Skeletal muscle satellite cell (primary cell): ENCODE results near the gene BIRC6.
A peak's percentile ranks its signal among the peaks of the same experiment; 100 is the strongest.

Experiments
- H3K27me3 ChIP-seq: 2 replicates; pipeline ENCODE4 v1.7.0; 2013; ENCODE audit warnings: low read length; ENCODE audit not compliant: control insufficient read depth, insufficient read depth
- H3K36me3 ChIP-seq: 2 replicates; pipeline ENCODE4 v1.7.0; 2013; ENCODE audit warnings: mild to moderate bottlenecking, control low read depth, low read length; ENCODE audit not compliant: insufficient read depth
- H3K4me1 ChIP-seq: 2 replicates; pipeline ENCODE4 v1.7.0; 2013; ENCODE audit warnings: low read length; ENCODE audit not compliant: control insufficient read depth, insufficient read depth
- H3K4me2 ChIP-seq: 2 replicates; pipeline ENCODE4 v1.7.0; 2013; ENCODE audit warnings: mild to moderate bottlenecking, low read length
- H3K4me3 ChIP-seq: 2 replicates; pipeline ENCODE4 v1.7.0; 2013; ENCODE audit warnings: low read length
- H3K9ac ChIP-seq: 2 replicates; pipeline ENCODE4 v1.7.0; 2013; ENCODE audit warnings: mild to moderate bottlenecking, low read depth, low read length, moderate library complexity
- H3K9me3 ChIP-seq: replicated peaks from 2 replicates; pipeline ENCODE4 v1.7.0; 2013; ENCODE audit warnings: mild to moderate bottlenecking, control low read depth, low read length

Gene BIRC6

GRCh38 chr2:32423536-32423935 is 66.7 kb downstream of the BIRC6 start:
- Histone ChIP-seq H3K9ac (no peak overlapping the region), H3K9me3 (no peaks in the 10 kb centered on the region), H3K4me2 (no peak overlapping the region), H3K36me3 (peaks cover 4% of the 10 kb centered on the region), H3K4me3 (no peak overlapping the region), H3K4me1 (peaks cover 53% of the 10 kb centered on the region), H3K27me3 (no peaks in the 10 kb centered on the region)

- no peaks in the 10 kb centered on the region for H3K9me3 ChIP-seq
- no peak overlapping the region for H3K4me2 ChIP-seq
- H3K9ac ChIP-seq = no peak overlapping the region
- H3K27me3 ChIP-seq = no peaks in the 10 kb centered on the region
- H3K4me1 ChIP-seq = peaks cover 58% of the 10 kb centered on the region
- no peaks in the 10 kb centered on the region for H3K36me3 ChIP-seq
- H3K4me3 ChIP-seq = no peak overlapping the region
Observed at GRCh38 chr2:32424739-32425138, 67.9 kb downstream of the BIRC6 start.

GRCh38 chr2:32425719-32426141 is 68.9 kb downstream of the BIRC6 start:
- H3K4me3 ChIP-seq = peak overlapping the region; percentile 40
- peak overlapping the region; percentile 53 for H3K9ac ChIP-seq
- no peaks in the 10 kb centered on the region for H3K36me3 ChIP-seq
- H3K4me2 ChIP-seq = peak overlapping the region; percentile 72
- no peaks in the 10 kb centered on the region for H3K27me3 ChIP-seq
- no peaks in the 10 kb centered on the region for H3K9me3 ChIP-seq
- peaks cover 58% of the 10 kb centered on the region for H3K4me1 ChIP-seq

DNA sequence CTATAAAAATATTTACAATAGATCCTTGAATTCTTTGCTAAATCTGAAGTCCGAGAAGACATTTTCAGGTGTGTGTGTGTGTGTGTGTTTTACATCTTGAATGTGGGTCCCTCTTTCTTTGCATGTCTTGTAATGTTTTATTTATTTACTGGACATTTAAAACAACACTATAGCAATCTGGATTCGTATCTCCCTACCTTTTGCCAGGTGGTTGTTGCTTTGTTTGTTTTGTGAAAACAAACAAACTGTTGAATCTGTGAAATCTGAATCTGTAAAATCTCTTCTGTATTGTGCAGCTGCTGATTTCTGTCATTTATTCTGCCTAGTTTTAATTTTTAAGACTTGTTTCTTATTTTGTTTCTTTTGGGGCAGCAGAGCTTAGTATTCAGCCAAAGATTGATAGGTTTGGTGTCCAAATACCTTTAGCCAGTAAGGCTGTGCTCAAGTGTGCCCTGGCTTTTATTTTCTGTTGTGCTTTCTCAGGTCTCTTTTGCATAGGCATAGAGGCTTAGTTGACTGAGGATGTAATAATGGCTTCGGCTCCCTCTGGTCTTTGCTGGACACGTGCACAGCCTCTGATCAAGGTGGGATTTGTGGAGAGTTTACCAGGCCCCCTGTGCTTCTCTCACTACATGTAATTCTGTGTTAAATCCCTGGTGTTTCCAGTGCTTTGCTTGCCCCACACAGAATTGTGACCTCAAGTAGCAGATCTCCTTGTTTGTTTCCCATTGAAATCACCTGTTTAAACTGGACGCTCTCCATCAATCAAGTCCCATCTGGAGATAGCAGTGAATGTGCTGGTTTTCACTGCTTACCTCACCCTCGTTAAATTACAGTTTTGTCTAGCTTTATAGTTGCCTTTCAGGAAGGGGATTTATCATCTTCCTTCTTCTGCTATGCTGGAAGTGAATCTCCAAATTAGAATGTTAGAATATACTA is 71.1 kb downstream of the BIRC6 start:
- no peaks in the 10 kb centered on the region for H3K27me3 ChIP-seq
- H3K9ac ChIP-seq = no peak overlapping the region
- H3K4me3 ChIP-seq = no peak overlapping the region
- H3K4me2 ChIP-seq = peak overlapping the region; percentile 2
- peaks cover 8% of the 10 kb centered on the region for H3K36me3 ChIP-seq
- H3K4me1 ChIP-seq = peaks cover 40% of the 10 kb centered on the region
- no peaks in the 10 kb centered on the region for H3K9me3 ChIP-seq

GRCh38 chr2:32430804-32431203 is 74.0 kb downstream of the BIRC6 start:
- H3K4me1 ChIP-seq = peaks cover 24% of the 10 kb centered on the region
- peaks cover 22% of the 10 kb centered on the region for H3K36me3 ChIP-seq
- no peak overlapping the region for H3K9ac ChIP-seq
- no peak overlapping the region for H3K4me2 ChIP-seq
- H3K9me3 ChIP-seq = no peaks in the 10 kb centered on the region
- no peaks in the 10 kb centered on the region for H3K27me3 ChIP-seq
- no peak overlapping the region for H3K4me3 ChIP-seq

DNA sequence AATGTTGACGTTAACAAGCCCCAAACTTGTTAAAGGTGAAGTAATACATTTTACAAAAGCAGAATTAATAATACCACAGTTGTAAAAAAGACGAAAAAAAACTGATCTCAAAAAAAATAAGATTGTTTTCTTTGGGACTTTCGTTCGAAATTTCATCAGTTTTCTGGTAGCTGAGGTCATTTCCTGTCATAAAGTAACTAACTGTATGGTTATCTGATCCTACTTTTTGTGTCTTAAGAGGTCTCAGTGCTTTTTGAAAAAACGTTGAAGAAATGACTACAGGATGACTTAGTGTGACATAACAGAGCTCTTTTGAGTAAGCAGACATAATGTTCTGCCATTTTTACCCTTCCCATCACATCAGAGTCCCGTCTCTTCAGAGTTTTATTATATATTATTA is 79.3 kb downstream of the BIRC6 start:
- Histone ChIP-seq H3K4me2 (peak overlapping the region; percentile 30), H3K9ac (no peak overlapping the region), H3K9me3 (no peaks in the 10 kb centered on the region), H3K4me3 (no peak overlapping the region), H3K4me1 (peaks cover 13% of the 10 kb centered on the region), H3K27me3 (no peaks in the 10 kb centered on the region), H3K36me3 (peaks cover 46% of the 10 kb centered on the region)

DNA sequence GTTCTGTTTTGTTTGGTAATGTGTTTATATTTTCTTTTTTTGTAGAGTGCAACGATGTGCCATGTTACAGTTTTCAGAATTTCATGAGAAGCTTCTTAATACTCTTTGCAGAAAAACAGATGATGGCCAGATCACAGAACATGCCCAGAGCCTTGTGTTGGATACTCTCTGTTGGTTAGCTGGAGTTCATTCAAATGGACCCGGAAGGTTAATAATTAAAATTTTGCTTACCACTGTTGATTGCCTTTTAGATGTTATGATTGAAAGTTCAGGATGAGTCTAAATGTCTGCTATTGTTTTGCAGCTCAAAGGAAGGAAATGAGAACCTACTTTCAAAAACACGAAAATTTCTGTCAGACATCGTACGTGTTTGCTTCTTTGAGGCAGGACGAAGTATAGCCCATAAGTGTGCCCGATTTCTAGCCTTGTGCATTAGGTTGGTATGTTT is 85.2 kb downstream of the BIRC6 start:
- no peak overlapping the region for H3K9ac ChIP-seq
- peaks cover 69% of the 10 kb centered on the region for H3K36me3 ChIP-seq

DNA sequence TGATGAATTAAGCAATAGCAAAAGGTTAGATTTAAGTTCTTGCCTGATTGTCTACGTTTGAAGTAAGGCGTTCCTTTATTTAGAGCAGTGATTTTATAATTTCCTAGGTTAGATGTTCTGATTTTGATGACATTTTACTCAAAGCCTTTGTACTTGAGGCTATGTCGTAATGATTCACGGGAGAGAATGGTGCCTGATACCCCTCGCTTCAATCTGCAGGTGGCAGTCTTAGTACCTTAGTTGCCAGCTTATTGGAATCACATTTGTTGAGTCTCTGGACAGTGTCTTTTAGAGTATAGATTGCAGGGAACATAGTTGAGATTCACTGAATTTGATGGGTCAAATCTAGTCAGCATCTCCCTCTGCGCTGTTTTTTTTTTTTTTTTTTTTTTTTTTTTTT is 89.5 kb downstream of the BIRC6 start:
- H3K27me3 ChIP-seq = no peaks in the 10 kb centered on the region
- no peaks in the 10 kb centered on the region for H3K9me3 ChIP-seq
- no peaks in the 10 kb centered on the region for H3K4me1 ChIP-seq
- H3K36me3 ChIP-seq = peaks cover 62% of the 10 kb centered on the region
- H3K4me3 ChIP-seq = no peak overlapping the region
- no peak overlapping the region for H3K9ac ChIP-seq
- H3K4me2 ChIP-seq = no peak overlapping the region

More for the DNA sequence above, 85.2 kb downstream of the BIRC6 start:
- Histone ChIP-seq H3K9me3 (no peaks in the 10 kb centered on the region), H3K27me3 (no peaks in the 10 kb centered on the region), H3K4me1 (no peaks in the 10 kb centered on the region), H3K4me3 (no peak overlapping the region), H3K4me2 (no peak overlapping the region)

DNA sequence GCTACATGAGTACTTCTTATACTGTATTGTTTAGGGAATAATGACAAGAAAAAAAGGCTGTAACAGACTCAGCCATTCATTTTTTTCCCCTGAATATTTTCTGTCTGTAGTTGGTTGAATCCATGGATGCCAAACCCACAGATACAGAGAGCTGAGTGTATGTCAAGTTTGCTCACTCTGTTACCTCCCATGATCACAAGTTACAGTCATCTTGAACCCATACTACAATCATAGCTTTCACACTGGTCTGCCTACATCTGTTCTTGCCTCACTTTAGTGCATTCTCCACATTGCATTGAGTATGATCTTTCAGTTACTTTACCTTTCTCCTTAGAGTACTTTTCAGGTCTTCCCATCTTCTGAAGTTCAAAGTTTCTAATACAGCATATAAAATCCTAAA is 94.0 kb downstream of the BIRC6 start:
- no peaks in the 10 kb centered on the region for H3K27me3 ChIP-seq

GRCh38 chr2:32452338-32453064 is 95.7 kb downstream of the BIRC6 start:
- Histone ChIP-seq H3K36me3 (peaks cover 40% of the 10 kb centered on the region), H3K4me1 (peaks cover 10% of the 10 kb centered on the region), H3K4me2 (no peak overlapping the region), H3K9ac (no peak overlapping the region), H3K9me3 (no peaks in the 10 kb centered on the region), H3K27me3 (no peaks in the 10 kb centered on the region), H3K4me3 (no peak overlapping the region)

More for the DNA sequence above, 94.0 kb downstream of the BIRC6 start:
- Histone ChIP-seq H3K4me3 (no peak overlapping the region), H3K36me3 (peaks cover 35% of the 10 kb centered on the region), H3K4me1 (peaks cover 10% of the 10 kb centered on the region), H3K4me2 (no peak overlapping the region), H3K9me3 (no peaks in the 10 kb centered on the region), H3K9ac (no peak overlapping the region)

- H3K4me3 ChIP-seq = no peak overlapping the region
- peaks cover 10% of the 10 kb centered on the region for H3K4me1 ChIP-seq
- no peak overlapping the region for H3K4me2 ChIP-seq
- H3K27me3 ChIP-seq = no peaks in the 10 kb centered on the region
- peaks cover 48% of the 10 kb centered on the region for H3K36me3 ChIP-seq
- no peaks in the 10 kb centered on the region for H3K9me3 ChIP-seq
- no peak overlapping the region for H3K9ac ChIP-seq
Observed at GRCh38 chr2:32453242-32454062, 96.6 kb downstream of the BIRC6 start.
